Hepatocyte (in vitro differentiated cells): ENCODE measurements around the gene RENBP. TPM values are rescaled to one million over a fixed set of nuclear protein-coding genes. Genes with fewer than 3 reads are reported as not detected.
A peak's percentile ranks its signal among the peaks of the same experiment; 100 is the strongest.

ENCODE experiments used
- DNase-seq: peaks from one replicate; pipeline ENCODE4 v3.0.0-alpha.2; 2016; ENCODE audit warnings: low spot score
- H2AFZ ChIP-seq: fragments of 200-600 bp; sonication (generic); 2 replicates; pipeline ENCODE4 v1.6.0; 2016; ENCODE audit warnings: antibody characterized with exemption, mild to moderate bottlenecking
- H3K27ac ChIP-seq: fragments of 200-600 bp; sonication (generic); 2 replicates; pipeline ENCODE4 v1.5.1; 2016; ENCODE audit warnings: mild to moderate bottlenecking
- H3K27me3 ChIP-seq: fragments of 200-600 bp; sonication (generic); 2 replicates; pipeline ENCODE4 v1.6.1; 2016
- H3K36me3 ChIP-seq: fragments of 200-600 bp; sonication (generic); replicated peaks from 2 replicates; pipeline ENCODE4 v1.5.1; 2016; ENCODE audit warnings: low read depth; ENCODE audit not compliant: insufficient read depth
- H3K4me1 ChIP-seq: fragments of 200-600 bp; sonication (generic); 2 replicates; pipeline ENCODE4 v1.5.1; 2016; ENCODE audit warnings: mild to moderate bottlenecking, moderate library complexity; ENCODE audit not compliant: insufficient read depth
- H3K4me2 ChIP-seq: fragments of 200-600 bp; sonication (generic); 2 replicates; pipeline ENCODE4 v1.6.0; 2016
- H3K4me3 ChIP-seq: fragments of 200-600 bp; sonication (generic); 2 replicates; pipeline ENCODE4 v1.5.1; 2016; ENCODE audit warnings: mild to moderate bottlenecking
- H3K79me2 ChIP-seq: fragments of 200-600 bp; sonication (generic); 2 replicates; pipeline ENCODE4 v1.6.0; 2017; ENCODE audit warnings: mild to moderate bottlenecking
- H3K9me2 ChIP-seq: fragments of 200-600 bp; sonication (generic); replicated peaks from 2 replicates; pipeline ENCODE4 v1.6.0; 2017; ENCODE audit warnings: mild to moderate bottlenecking; ENCODE audit not compliant: insufficient read depth
- H3K9me3 ChIP-seq: fragments of 200-600 bp; sonication (generic); 2 replicates; pipeline ENCODE4 v1.5.1; 2016; ENCODE audit warnings: low read depth, mild to moderate bottlenecking
- H4K20me1 ChIP-seq: fragments of 200-600 bp; sonication (generic); 2 replicates; pipeline ENCODE4 v1.6.0; 2016; ENCODE audit warnings: mild to moderate bottlenecking; ENCODE audit not compliant: insufficient read depth, poor library complexity, severe bottlenecking
- CTCF ChIP-seq: fragments of 200-600 bp; sonication (generic); IDR thresholded peaks from 2 replicates; pipeline ENCODE4 v1.5.1; 2016; ENCODE audit warnings: antibody characterized with exemption, mild to moderate bottlenecking; ENCODE audit not compliant: poor library complexity
- EZH2 ChIP-seq: fragments of 200-600 bp; sonication (generic); IDR thresholded peaks from 2 replicates; pipeline ENCODE4 v1.6.1; 2016; ENCODE audit warnings: antibody characterized with exemption, mild to moderate bottlenecking, borderline replicate concordance
- EZH2phosphoT487 ChIP-seq: fragments of 200-600 bp; sonication (generic); IDR thresholded peaks from one replicate; pipeline ENCODE4 v1.6.1; 2018; ENCODE audit warnings: antibody characterized with exemption, mild to moderate bottlenecking, low read depth, moderate library complexity; ENCODE audit not compliant: unreplicated experiment, severe bottlenecking
- WGBS: methylation state at CpG from one replicate; pipeline ENCODE4 v1.1.6; 2016; ENCODE audit warnings: low lambda C conversion rate; ENCODE audit errors: missing lambda C conversion rate; 5-methylcytosine and 5-hydroxymethylcytosine counted together
- microRNA-seq: library from miRNA; unstranded; fragments of <30 nt; microRNA quantifications from one replicate; pipeline ENCODE4, GENCODE V29; 2017
- polyA plus RNA-seq: library from polyadenylated mRNA; unstranded; fragments of >200 nt; fragmentation: Nextera tagmentation; extraction: Ambion mirVana; gene quantifications from 2 replicates; pipeline ENCODE4 v1.2.1, GENCODE V29; 2016
- small RNA-seq: library from RNA; depleted of rRNA; stranded (forward); fragments of <200 nt; gene quantifications from one replicate; pipeline ENCODE3, GENCODE V24; 2014
- total RNA-seq: library from RNA; depleted of rRNA; stranded (reverse); fragments of >200 nt; gene quantifications from 2 replicates; pipeline ENCODE4 v1.2.3, GENCODE V29; 2014

The RENBP gene
- total and polyA plus RNA-seq, 2 experiments from 2014 or later: 5.8 to 22.8 TPM

GRCh38 chrX:153885968-153886903 lies 58.2 kb downstream of the RENBP start, which contains the start of gene L1CAM:
Gene L1CAM (minus strand): TSS chrX:153886173. CDS start chrX:153875836, 10,337 bp downstream.
- Histone ChIP-seq H3K79me2 (no peaks in the 10 kb centered on the region), H3K4me3 (no peak within 1 kb of the TSS), H3K27ac (no peak within 1 kb of the TSS), H3K4me1 (no peaks in the 10 kb centered on the region), H2AFZ (no peak within 1 kb of the TSS), H4K20me1 (no peaks in the 10 kb centered on the region), H3K9me2 (no peaks in the 10 kb centered on the region), H3K4me2 (peak within 1 kb of the TSS; percentile 68), H3K9me3 (no peaks in the 10 kb centered on the region), H3K36me3 (no peaks in the 10 kb centered on the region), H3K27me3 (peaks cover 29% of the 10 kb centered on the region)
- 55% methylated on average over 25 of the region's 94 CpGs for WGBS
- TF ChIP-seq EZH2phosphoT487 (no peak), CTCF (no peak), EZH2 (peak; percentile 32)
- DNase-seq: no peak

Small RNAs within 50 kb of the gene (microRNA-seq; reads per million reads assigned to microRNA genes)
- gene MIR3202-1 (not detected), gene MIR3202-2 (not detected)

Small RNAs within 50 kb of the gene (small RNA-seq; reads per million reads assigned to genes)
- gene MIR3202-1: not detected

Other genes with a start within 250 kb of the RENBP start
- 146 and 227 TPM in 2 replicates for gene BCAP31, start 220.3 kb downstream of the RENBP start, total RNA-seq
- 343 and 351 TPM in 2 replicates for gene BCAP31, start 220.3 kb downstream of the RENBP start, polyA plus RNA-seq
- 8.3 and 10.5 TPM in 2 replicates for gene ABCD1, start 219.8 kb downstream of the RENBP start, total RNA-seq
- gene ABCD1, start 219.8 kb downstream of the RENBP start, polyA plus RNA-seq: 14.2 and 14.8 TPM in 2 replicates
- gene PLXNB3, start 180.4 kb downstream of the RENBP start, total RNA-seq: 0.27 and 1.4 TPM in 2 replicates
- 0.87 and 5.7 TPM in 2 replicates for gene PLXNB3, start 180.4 kb downstream of the RENBP start, polyA plus RNA-seq
- 0.08 and 0.20 TPM in 2 replicates for gene SRPK3, start 163.6 kb downstream of the RENBP start, total RNA-seq
- gene SRPK3, start 163.6 kb downstream of the RENBP start, polyA plus RNA-seq: 0.32 and 0.89 TPM in 2 replicates
- gene IDH3G, start 150.3 kb downstream of the RENBP start, total RNA-seq: 35.4 and 35.8 TPM in 2 replicates
- gene IDH3G, start 150.3 kb downstream of the RENBP start, polyA plus RNA-seq: 60.0 and 74.3 TPM in 2 replicates
- gene SSR4, start 150.0 kb downstream of the RENBP start, total RNA-seq: 316 and 385 TPM in 2 replicates
- gene SSR4, start 150.0 kb downstream of the RENBP start, polyA plus RNA-seq: 665 and 693 TPM in 2 replicates
- 1.6 and 2.8 TPM in 2 replicates for gene PDZD4, start 114.1 kb downstream of the RENBP start, total RNA-seq
- gene PDZD4, start 114.1 kb downstream of the RENBP start, polyA plus RNA-seq: 0.59 and 1.4 TPM in 2 replicates
- 0.12 and 0.33 TPM in 2 replicates for gene L1CAM, start 58.5 kb downstream of the RENBP start, total RNA-seq
- gene L1CAM, start 58.5 kb downstream of the RENBP start, polyA plus RNA-seq: 0.40 and 0.69 TPM in 2 replicates
- gene AVPR2, start 40.0 kb downstream of the RENBP start, total RNA-seq: 1.2 TPM in 1 of 2 replicates, not detected in the other
- gene AVPR2, start 40.0 kb downstream of the RENBP start, polyA plus RNA-seq: not detected in 2 replicates
- gene ARHGAP4, start 18.4 kb downstream of the RENBP start, total RNA-seq: 3.3 and 6.4 TPM in 2 replicates
- gene ARHGAP4, start 18.4 kb downstream of the RENBP start, polyA plus RNA-seq: 6.2 and 10.3 TPM in 2 replicates
- 74.0 and 83.5 TPM in 2 replicates for gene NAA10, start 9.6 kb downstream of the RENBP start, total RNA-seq
- gene NAA10, start 9.6 kb downstream of the RENBP start, polyA plus RNA-seq: 118 and 134 TPM in 2 replicates
- 11.6 and 25.0 TPM in 2 replicates for gene HCFC1, start 27.2 kb upstream of the RENBP start, total RNA-seq
- 16.7 and 18.9 TPM in 2 replicates for gene HCFC1, start 27.2 kb upstream of the RENBP start, polyA plus RNA-seq
- gene TMEM187, start 28.1 kb upstream of the RENBP start, total RNA-seq: 7.4 and 8.7 TPM in 2 replicates
- 8.0 and 12.1 TPM in 2 replicates for gene TMEM187, start 28.1 kb upstream of the RENBP start, polyA plus RNA-seq
- 44.1 TPM in 2 replicates for gene IRAK1, start 75.3 kb upstream of the RENBP start, total RNA-seq
- gene IRAK1, start 75.3 kb upstream of the RENBP start, polyA plus RNA-seq: 99.4 and 112 TPM in 2 replicates
- gene MECP2, start 153.1 kb upstream of the RENBP start, total RNA-seq: 18.1 and 18.3 TPM in 2 replicates
- gene MECP2, start 153.1 kb upstream of the RENBP start, polyA plus RNA-seq: 19.4 and 21.1 TPM in 2 replicates
- not detected in 2 replicates for gene OPN1LW, start 199.6 kb upstream of the RENBP start, total RNA-seq
- gene OPN1LW, start 199.6 kb upstream of the RENBP start, polyA plus RNA-seq: not detected in 2 replicates
- gene OPN1MW, start 238.0 kb upstream of the RENBP start, total RNA-seq: not detected in 2 replicates
- gene OPN1MW, start 238.0 kb upstream of the RENBP start, polyA plus RNA-seq: not detected in 2 replicates